Esophagus squamous epithelium (tissue), 5 donors: Measurements from ENCODE around the gene TRDMT1. TPM values are rescaled to one million over a fixed set of nuclear protein-coding genes. Genes with fewer than 3 reads are reported as not detected.
"Not testable (repeated sequence)": the region's sequence is repeated elsewhere in the genome, so short reads cannot be mapped to it uniquely, and the experiment has no call there.

Experiments used
- DNase-seq: peaks from one replicate; lab custom pipeline; 2025; lab: John Stamatoyannopoulos, UW
- H3K27ac ChIP-seq, 4 donors: fragments of 200-600 bp; sonication (generic); one replicate each; pipeline ENCODE4 v1.5.1; 2016 to 2019; ENCODE audit warnings: mild to moderate bottlenecking in 1 of 4
- H3K27me3 ChIP-seq, 4 donors: fragments of 200-600 bp; sonication (generic); 1 replicate in 3 of 4; 2 replicates in 1 of 4; pipeline versions ENCODE4 v1.5.1 to v1.6.0; 2017 to 2021; ENCODE audit warnings: antibody characterized with exemption in 1 of 4
- H3K36me3 ChIP-seq, 3 donors: fragments of 200-600 bp; sonication (generic); one replicate each; pipeline ENCODE4 v1.5.1; 2016 to 2019
- H3K4me1 ChIP-seq, 3 donors: fragments of 200-600 bp; sonication (generic); one replicate each; pipeline ENCODE4 v1.5.1; 2017 to 2019
- H3K4me3 ChIP-seq, 4 donors: fragments of 200-600 bp; sonication (generic); 1 replicate in 3 of 4; 2 replicates in 1 of 4; pipeline ENCODE4 v1.5.1; 2016 to 2019; ENCODE audit warnings: mild to moderate bottlenecking in 2 of 4, moderate library complexity in 1 of 4
- H3K9me3 ChIP-seq, 3 donors: fragments of 200-600 bp; sonication (generic); one replicate each; pipeline ENCODE4 v1.5.1; 2016 to 2019
- CTCF ChIP-seq, 6 experiments: fragments of 450-650 bp in 4 of 6; fragments of 200-600 bp in 2 of 6; sonication (generic) in 2 of 6; IDR thresholded peaks; one replicate each; pipeline ENCODE4 v1.5.1; 2016 to 2019; ENCODE audit warnings: antibody characterized with exemption in 6 of 6, mild to moderate bottlenecking in 4 of 6, moderate library complexity in 4 of 6
- POLR2A ChIP-seq, 4 donors: fragments of 450-650 bp; IDR thresholded peaks; one replicate each; pipeline ENCODE4 v1.6.1; 2017; ENCODE audit warnings: antibody characterized with exemption in 4 of 4, mild to moderate bottlenecking in 4 of 4, moderate library complexity in 3 of 4
- whole genome bisulfite sequencing, 2 donors: methylation state at CpG; one replicate each; pipeline ENCODE4 v1.1.5; 2018; 5-methylcytosine and 5-hydroxymethylcytosine counted together
- intact Hi-C: fragments of 100-400 bp; cut with DNase I; formaldehyde crosslinking; loops from one replicate; pipeline ENCODE4 v1.15.0; 2022
- total RNA-seq, 4 donors: library from RNA; depleted of rRNA; stranded (reverse); fragments of >200 nt; gene quantifications; one replicate each; pipeline ENCODE4 v1.1.0, GENCODE V29; 2016
- donor health status: DM: yes; HTN: yes; CAD: no.

The TRDMT1 gene
- total RNA-seq, 4 donors from 2014 or later, result 1.3 to 5.9 (median 2.6) TPM

DNA sequence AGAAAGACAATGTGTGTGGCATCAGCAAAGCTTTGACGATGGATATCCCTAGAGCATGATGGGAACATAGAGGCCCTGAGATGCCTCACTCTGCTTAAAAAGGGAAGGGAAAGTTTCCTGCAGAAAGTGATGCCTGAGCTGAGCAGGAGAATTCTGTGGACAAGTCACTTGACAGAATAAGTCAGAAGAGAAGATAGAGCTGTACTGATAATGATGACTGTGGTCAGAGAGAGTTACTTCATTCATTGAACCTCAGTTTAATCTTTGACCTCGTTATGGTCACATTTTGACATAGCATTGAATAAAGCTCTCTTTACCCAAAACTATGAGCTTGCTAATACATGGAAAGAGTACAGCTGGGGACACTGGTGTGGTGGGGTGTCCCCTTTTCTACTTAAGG lies 79.4 kb downstream of the TRDMT1 start:
- Histone ChIP-seq H3K9me3 (no peaks in the 10 kb centered on the region), H3K4me3 (no peak overlapping the region), H3K4me1 (no peaks in the 10 kb centered on the region), H3K27me3 (no peaks in the 10 kb centered on the region), H3K27ac (no peak overlapping the region), H3K36me3 (no peaks in the 10 kb centered on the region)
- TF ChIP-seq CTCF (IDR thresholded peaks at IDR 0.05) (no peak), POLR2A (IDR thresholded peaks at IDR 0.05) (no peak)
- WGBS, 2 donors, result 82 to 86% methylated on average over 2 of the region's 2 CpGs
- DNase-seq, result no peak
- intact Hi-C loops, result no loop called here

DNA sequence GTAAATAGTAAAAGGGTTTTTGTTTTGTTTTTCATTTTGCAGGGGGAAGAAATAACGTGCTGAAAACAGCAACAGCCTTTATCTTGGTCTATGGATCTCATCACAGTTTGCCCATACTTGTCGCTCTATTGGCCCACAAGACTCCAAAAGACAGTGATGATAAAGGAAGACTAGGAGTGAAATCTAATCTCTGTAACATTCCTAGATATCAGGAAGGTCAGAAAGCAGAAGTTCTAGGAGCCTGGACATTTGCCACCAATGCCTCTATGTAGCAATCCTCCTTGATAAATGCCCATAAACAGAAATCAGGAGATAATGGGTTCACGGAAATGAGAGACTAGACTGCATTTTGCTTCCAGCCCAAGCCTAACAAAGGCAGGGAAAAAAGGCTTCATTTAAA lies 80.8 kb downstream of the TRDMT1 start:
- intact Hi-C loops, result no loop called here
- 70 to 75% methylated on average over 3 of the region's 3 CpGs for WGBS, 2 donors

DNA sequence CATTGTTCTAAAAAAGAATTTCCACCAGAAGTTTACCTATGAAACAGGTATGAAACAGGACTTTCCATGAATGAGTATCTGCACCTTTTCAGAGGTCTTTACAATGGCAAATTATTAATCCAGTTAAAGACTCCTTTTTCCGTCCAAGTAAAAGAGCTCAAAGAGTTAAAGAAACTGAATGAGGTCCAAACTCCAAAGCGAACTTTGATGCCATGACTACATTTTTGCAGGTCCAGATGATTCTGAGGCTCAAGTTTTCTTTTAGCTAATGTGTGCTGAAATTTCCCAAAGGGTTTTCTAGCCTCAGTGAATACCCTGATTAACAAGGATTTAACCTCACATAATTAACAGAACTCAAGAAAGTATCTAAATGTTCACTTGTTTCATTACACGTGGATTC lies 81.6 kb downstream of the TRDMT1 start:
- no peaks in the 10 kb centered on the region for H3K9me3 ChIP-seq
- no peak for DNase-seq

More for the DNA sequence above, 80.8 kb downstream of the TRDMT1 start:
- Histone ChIP-seq H3K9me3 (no peaks in the 10 kb centered on the region), H3K4me3 (no peak overlapping the region), H3K27me3 (no peaks in the 10 kb centered on the region), H3K36me3 (no peaks in the 10 kb centered on the region), H3K27ac (no peak overlapping the region), H3K4me1 (no peaks in the 10 kb centered on the region)
- DNase-seq, result no peak
- no peak for TF ChIP-seq POLR2A (IDR thresholded peaks at IDR 0.05)

DNA sequence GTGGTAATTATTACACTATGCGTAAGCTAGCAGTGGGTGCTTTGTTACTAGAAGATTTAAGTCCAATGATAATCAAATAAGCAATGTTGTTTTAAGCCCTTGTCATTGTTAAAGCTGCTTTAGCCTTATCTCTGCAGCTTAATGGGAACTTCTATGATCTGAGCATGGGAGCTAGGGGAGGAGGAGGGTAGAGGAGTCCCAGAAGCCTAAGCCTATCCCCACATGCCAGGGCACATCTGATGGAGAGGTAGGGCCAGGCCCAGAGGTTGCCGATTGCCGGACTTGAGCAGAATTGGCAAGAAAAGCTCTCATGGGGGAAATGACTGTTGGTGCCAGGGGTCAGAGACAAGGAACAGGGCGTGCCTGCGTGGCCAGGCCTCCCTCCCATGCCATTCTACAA lies 85.3 kb downstream of the TRDMT1 start:
- H3K27me3 ChIP-seq, result no peaks in the 10 kb centered on the region
- no peaks in the 10 kb centered on the region for H3K4me1 ChIP-seq
- 79 to 83% methylated on average over 5 of the region's 5 CpGs for WGBS, 2 donors
- H3K4me3 ChIP-seq, result no peak overlapping the region
- TF ChIP-seq POLR2A (IDR thresholded peaks at IDR 0.05) (no peak), CTCF (IDR thresholded peaks at IDR 0.05) (no peak)
- H3K27ac ChIP-seq, result no peak overlapping the region
- H3K36me3 ChIP-seq, result no peaks in the 10 kb centered on the region
- intact Hi-C loops, result no loop called here
- DNase-seq, result no peak
- H3K9me3 ChIP-seq, result no peaks in the 10 kb centered on the region

More for the DNA sequence above, 81.6 kb downstream of the TRDMT1 start:
- H3K27me3 ChIP-seq, result no peaks in the 10 kb centered on the region
- no peak overlapping the region for H3K4me3 ChIP-seq
- H3K4me1 ChIP-seq, result no peaks in the 10 kb centered on the region
- intact Hi-C loops, result no loop called here
- 64 to 73% methylated on average over 3 of the region's 3 CpGs for WGBS, 2 donors
- no peak for TF ChIP-seq POLR2A (IDR thresholded peaks at IDR 0.05)
- no peak for TF ChIP-seq CTCF (IDR thresholded peaks at IDR 0.05)
- H3K27ac ChIP-seq, result no peak overlapping the region
- no peaks in the 10 kb centered on the region for H3K36me3 ChIP-seq

DNA sequence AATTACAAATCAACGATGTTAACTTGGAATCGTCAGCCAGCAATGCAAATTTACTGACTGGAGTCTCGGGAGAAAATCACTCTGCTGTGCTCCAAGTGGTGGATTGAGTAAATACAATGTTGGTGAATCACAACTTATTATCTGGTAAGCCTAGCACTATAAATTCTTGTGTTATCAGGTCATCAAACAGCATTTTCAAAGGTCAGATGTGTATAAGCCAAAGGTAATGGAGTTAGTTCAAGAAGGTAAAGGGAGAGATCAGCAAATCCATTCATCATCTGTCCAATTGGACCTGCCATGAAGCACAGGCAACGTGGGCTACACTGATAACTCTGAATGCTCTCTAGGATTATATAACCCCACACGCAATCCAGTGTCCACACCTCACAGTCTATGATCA lies 85.8 kb downstream of the TRDMT1 start:
- WGBS, 2 donors, result 73 to 74% methylated on average over 5 of the region's 5 CpGs
- TF ChIP-seq POLR2A (IDR thresholded peaks at IDR 0.05) (no peak), CTCF (IDR thresholded peaks at IDR 0.05) (no peak)
- no peak for DNase-seq
- H3K27ac ChIP-seq, result no peak overlapping the region
- H3K27me3 ChIP-seq, result no peaks in the 10 kb centered on the region
- H3K4me3 ChIP-seq, result no peak overlapping the region
- no peaks in the 10 kb centered on the region for H3K4me1 ChIP-seq
- intact Hi-C loops, result no loop called here
- no peaks in the 10 kb centered on the region for H3K36me3 ChIP-seq
- no peaks in the 10 kb centered on the region for H3K9me3 ChIP-seq

DNA sequence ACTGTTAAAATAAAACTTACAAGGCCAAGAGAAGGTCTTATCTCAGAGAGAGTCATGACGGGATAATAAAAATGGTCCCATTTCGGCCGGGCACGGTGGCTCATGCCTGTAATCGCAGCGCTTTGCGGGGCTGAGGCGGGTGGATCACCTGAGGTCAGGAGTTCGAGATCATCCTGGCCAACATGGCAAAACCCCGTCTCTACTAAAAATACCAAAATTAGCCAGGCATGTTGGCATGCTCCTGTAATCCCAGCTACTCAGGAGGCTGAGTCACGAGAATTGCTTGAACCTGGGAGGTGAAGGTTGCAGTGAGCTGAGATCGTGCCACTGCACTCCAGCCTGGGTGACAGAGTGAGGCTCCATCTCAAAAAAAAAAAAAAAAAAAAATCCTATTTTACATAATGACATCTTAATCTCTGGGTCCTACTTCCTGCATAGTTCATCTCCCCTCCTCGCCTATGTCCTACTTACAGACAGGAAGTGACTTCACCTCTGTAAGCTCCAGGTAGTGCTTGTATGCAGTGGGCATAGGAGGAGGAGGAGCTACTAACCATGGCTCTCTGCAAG lies 86.5 kb downstream of the TRDMT1 start:
- H3K27me3 ChIP-seq, H3K36me3 ChIP-seq, H3K4me1 ChIP-seq, intact Hi-C loops, DNase-seq, H3K9me3 ChIP-seq, H3K27ac ChIP-seq, H3K4me3 ChIP-seq: not testable (repeated sequence)
- WGBS, 2 donors, result 89 to 92% methylated on average over 9 to 12 of the region's 13 CpGs
